ENCODE measurements around the gene PSMG3. TPM values are rescaled to one million over a fixed set of nuclear protein-coding genes. Genes with fewer than 3 reads are reported as not detected.
A peak's percentile ranks its signal among the peaks of the same experiment; 100 is the strongest.

The PSMG3 gene
- total RNA-seq, 1 experiment from 2014 or later: 63.0 TPM

GRCh38 chr7:1608318-1608717, 38.5 kb upstream of the PSMG3 start:
- Histone ChIP-seq H3K9me3 (ENCODE audit: control insufficient read depth, low read depth, low read length) (no peaks in the 10 kb centered on the region), H3K4me1 (ENCODE audit: insufficient read depth, low read length) (no peaks in the 10 kb centered on the region), H3K56ac (ENCODE audit: insufficient read length, low read depth, low read length) (no peak overlapping the region), H2BK120ac (ENCODE audit: low read depth, low read length, poor library complexity, severe bottlenecking) (no peak overlapping the region), H3K79me1 (ENCODE audit: insufficient read depth, low read depth, low read length, poor library complexity, severe bottlenecking) (no peaks in the 10 kb centered on the region), H3K79me2 (ENCODE audit: insufficient read depth, low read length) (no peaks in the 10 kb centered on the region), H2AFZ (ENCODE audit: low read length) (no peak overlapping the region), H4K5ac (ENCODE audit: insufficient read length, low read depth, low read length) (no peak overlapping the region), H3K27me3 (ENCODE audit: insufficient read depth, low read length) (no peaks in the 10 kb centered on the region), H2BK12ac (ENCODE audit: insufficient read length, low read depth, low read length) (no peak overlapping the region), H3K4me2 (ENCODE audit: insufficient read depth, insufficient read length, low read length) (no peak overlapping the region), H2BK5ac (ENCODE audit: insufficient read length, low read length) (no peak overlapping the region), H2AK5ac (ENCODE audit: insufficient read length, low read length) (no peak overlapping the region), H3K9ac (ENCODE audit: extremely low read depth, insufficient read length, low read length) (no peak overlapping the region), H3K18ac (ENCODE audit: insufficient read length, low read depth, low read length) (no peak overlapping the region), H2BK15ac (ENCODE audit: low read depth, low read length) (no peak overlapping the region), H3T11ph (ENCODE audit: low read length) (no peak overlapping the region), H3K4ac (ENCODE audit: low read depth, low read length) (no peak overlapping the region), H3K23me2 (ENCODE audit: insufficient read length, low read depth, low read length, poor library complexity, severe bottlenecking) (no peaks in the 10 kb centered on the region), H4K20me1 (ENCODE audit: control insufficient read depth, insufficient read depth, insufficient read length) (no peaks in the 10 kb centered on the region), H4K91ac (ENCODE audit: insufficient read length, low read depth, low read length) (no peak overlapping the region), H4K8ac (replicated peaks; ENCODE audit: insufficient read length, low read depth, low read length) (no peak overlapping the region), H3K23ac (ENCODE audit: insufficient read length, low read depth, low read length) (no peak overlapping the region), H3K27ac (ENCODE audit: insufficient read length, low read depth, low read length) (no peak overlapping the region), H2BK20ac (ENCODE audit: low read depth, low read length, poor library complexity, severe bottlenecking) (no peak overlapping the region), H3K14ac (ENCODE audit: insufficient read depth, low read length) (no peak overlapping the region)
- Mint-ChIP-seq H3K4me1 (peaks cover 8 to 18% of the 10 kb centered on the region in 2 experiments; a peak in 3 of 4 replicates), H3K27me3 (ENCODE audit: low read depth) (peaks cover 7% of the 10 kb centered on the region), H3K4me3 (no peak overlapping the region), H3K9me3 (no peaks in the 10 kb centered on the region; a peak in 1 of 5 replicates), H3K36me3 (ENCODE audit: insufficient read depth in 1 of 3, low read depth in 3 of 3) (no peaks in the 10 kb centered on the region), H3K27ac (peak overlapping the region in 1 of 3 experiments; percentile 95; a peak in 1 of 7 replicates)
- WGBS (ENCODE audit: extremely low coverage, insufficient read length, low lambda C conversion rate): no CpG with 5 or more reads among the region's 8 CpGs
- TF ChIP-seq, protein P1, sequence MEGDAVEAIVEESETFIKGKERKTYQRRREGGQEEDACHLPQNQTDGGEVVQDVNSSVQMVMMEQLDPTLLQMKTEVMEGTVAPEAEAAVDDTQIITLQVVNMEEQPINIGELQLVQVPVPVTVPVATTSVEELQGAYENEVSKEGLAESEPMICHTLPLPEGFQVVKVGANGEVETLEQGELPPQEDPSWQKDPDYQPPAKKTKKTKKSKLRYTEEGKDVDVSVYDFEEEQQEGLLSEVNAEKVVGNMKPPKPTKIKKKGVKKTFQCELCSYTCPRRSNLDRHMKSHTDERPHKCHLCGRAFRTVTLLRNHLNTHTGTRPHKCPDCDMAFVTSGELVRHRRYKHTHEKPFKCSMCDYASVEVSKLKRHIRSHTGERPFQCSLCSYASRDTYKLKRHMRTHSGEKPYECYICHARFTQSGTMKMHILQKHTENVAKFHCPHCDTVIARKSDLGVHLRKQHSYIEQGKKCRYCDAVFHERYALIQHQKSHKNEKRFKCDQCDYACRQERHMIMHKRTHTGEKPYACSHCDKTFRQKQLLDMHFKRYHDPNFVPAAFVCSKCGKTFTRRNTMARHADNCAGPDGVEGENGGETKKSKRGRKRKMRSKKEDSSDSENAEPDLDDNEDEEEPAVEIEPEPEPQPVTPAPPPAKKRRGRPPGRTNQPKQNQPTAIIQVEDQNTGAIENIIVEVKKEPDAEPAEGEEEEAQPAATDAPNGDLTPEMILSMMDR (conservative IDR thresholded peaks at IDR 0.05): no peak
- no peak for DNase-seq

Data from H9 (cell line).